ENCODE results near the gene SEPTIN10.

- TF ChIP-seq CTCF (conservative IDR thresholded peaks at IDR 0.05 in 1 of 2, IDR thresholded peaks at IDR 0.05 in 1 of 2; ENCODE audit: extremely low read depth in 1 of 2, insufficient read depth in 1 of 2, low read depth in 1 of 2, low read length in 2 of 2) (no peak), EZH2 (IDR thresholded peaks at IDR 0.05; ENCODE audit: borderline replicate concordance, low read length) (no peak)
Measured at GRCh38 chr2:109527846-109528705, 85.7 kb downstream of the SEPTIN10 start.

Data from mammary epithelial cell (primary cell).